NB4 (cell line): ENCODE data around the gene MSH2.

ENCODE experiments used
- CTCF ChIP-seq: IDR thresholded peaks from one replicate; pipeline ENCODE4 v1.5.1; 2012; ENCODE audit warnings: low read depth, low read length
- MAX ChIP-seq: IDR thresholded peaks from 2 replicates; pipeline ENCODE4 v1.6.1; 2011; ENCODE audit warnings: low read depth, low read length

GRCh38 chr2:47422016-47422415 lies 19.1 kb downstream of the MSH2 start:
- TF ChIP-seq CTCF (no peak), MAX (no peak)
